BLaER1 (cell line): ENCODE results near the gene ACER1.

Experiments
- H3K27ac ChIP-seq: shearing (Covaris generic); formaldehyde crosslinking; 2 replicates; pipeline ENCODE4 v1.8.1; 2022
- H3K27me3 ChIP-seq: shearing (Covaris generic); formaldehyde crosslinking; 2 replicates; pipeline ENCODE4 v1.8.1; 2022
- H3K36me3 ChIP-seq: shearing (Covaris generic); formaldehyde crosslinking; 2 replicates; pipeline ENCODE4 v1.8.1; 2022
- H3K4me1 ChIP-seq: shearing (Covaris generic); formaldehyde crosslinking; 2 replicates; pipeline ENCODE4 v1.8.1; 2022
- H3K4me2 ChIP-seq: shearing (Covaris generic); formaldehyde crosslinking; 2 replicates; pipeline ENCODE4 v1.8.1; 2022
- H3K4me3 ChIP-seq: shearing (Covaris generic); formaldehyde crosslinking; 2 replicates; pipeline ENCODE4 v1.8.1; 2022
- H3K9ac ChIP-seq: shearing (Covaris generic); formaldehyde crosslinking; 2 replicates; pipeline ENCODE4 v1.8.1; 2022
- H3K9me3 ChIP-seq: shearing (Covaris generic); formaldehyde crosslinking; 2 replicates; pipeline ENCODE4 v1.8.1; 2022
- H4K20me1 ChIP-seq: shearing (Covaris generic); formaldehyde crosslinking; 2 replicates; pipeline ENCODE4 v1.8.1; 2022
- Cebpa-rat ChIP-seq: shearing (Covaris generic); IDR thresholded peaks from 2 replicates; pipeline ENCODE4 v1.8.1; 2022

ACER1 gene

DNA sequence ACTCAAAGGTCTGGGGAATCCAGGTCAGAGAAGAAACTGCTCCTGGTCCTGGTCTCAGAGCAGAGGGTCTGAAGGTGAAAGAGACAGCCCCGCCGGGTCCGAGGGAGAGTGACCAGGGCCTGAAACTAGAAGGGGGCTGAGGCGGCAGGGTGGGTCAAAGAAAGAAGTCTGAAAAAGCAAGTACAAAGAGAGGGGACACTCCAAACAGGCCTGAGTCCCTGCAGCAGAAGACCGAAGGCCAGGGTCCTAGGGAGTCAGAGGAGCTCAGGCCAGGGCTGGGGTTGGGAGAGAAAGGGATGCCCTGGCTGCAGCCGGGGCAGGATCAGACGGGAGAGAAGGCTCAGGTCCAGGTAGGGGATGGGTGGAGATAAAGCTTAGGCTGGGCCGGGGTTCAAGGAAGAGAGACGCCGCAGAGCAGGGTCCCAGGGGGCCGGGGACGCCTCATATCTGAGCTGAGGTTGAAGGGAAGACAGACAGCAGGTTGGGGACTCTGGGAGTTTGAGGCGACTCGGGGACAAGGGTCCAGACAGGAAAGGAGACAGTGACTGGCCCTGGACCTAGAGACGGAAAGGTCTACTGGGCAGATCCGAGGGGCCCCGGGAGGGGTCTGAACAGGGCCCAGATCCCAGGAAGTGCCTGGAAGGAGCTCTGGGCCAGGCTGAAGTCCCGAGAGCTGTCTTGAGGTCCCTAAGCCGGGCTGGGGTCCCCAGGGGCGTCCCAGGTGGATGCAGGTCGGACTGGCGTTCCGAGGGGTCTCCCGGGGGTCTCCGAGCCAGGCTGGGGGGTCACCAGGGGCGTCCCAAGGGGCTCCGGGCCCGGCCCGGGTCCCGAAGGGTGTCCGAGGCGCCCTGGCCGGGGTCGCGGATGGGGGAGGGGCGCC lies 54.4 kb downstream of the ACER1 start:
- peaks cover 42% of the 10 kb centered on the region for H3K36me3 ChIP-seq
- H3K4me2 ChIP-seq = peak overlapping the region; percentile 96
- peaks cover 51% of the 10 kb centered on the region for H3K4me1 ChIP-seq
- peak overlapping the region; percentile 94 for H3K9ac ChIP-seq
- H3K27me3 ChIP-seq = no peaks in the 10 kb centered on the region
- peak overlapping the region; percentile 93 for H3K27ac ChIP-seq
- H4K20me1 ChIP-seq = peaks cover 54% of the 10 kb centered on the region
- TF ChIP-seq Cebpa-rat = no peak
- H3K9me3 ChIP-seq = peaks cover 18% of the 10 kb centered on the region
- peak overlapping the region; percentile 97 for H3K4me3 ChIP-seq

DNA sequence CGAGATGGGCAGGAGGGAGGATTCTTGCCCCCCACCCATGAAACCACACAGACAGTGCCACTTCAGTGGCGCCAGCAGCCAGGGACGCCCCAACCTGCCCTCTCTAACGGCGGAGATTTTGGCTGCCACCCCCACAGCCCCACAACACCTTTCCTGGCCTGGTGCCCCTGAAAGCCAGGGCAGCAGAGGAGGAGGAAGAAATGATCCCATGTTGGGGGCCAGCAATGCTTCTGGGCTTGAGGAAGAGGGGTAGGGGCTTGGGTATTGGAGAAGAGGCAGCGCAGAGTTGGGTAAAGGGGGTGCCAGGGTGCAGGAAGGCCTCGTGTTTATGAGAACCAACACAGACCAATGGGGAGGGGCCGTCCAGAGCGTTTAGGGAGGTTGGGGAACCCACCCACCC lies 55.4 kb downstream of the ACER1 start:
- Histone ChIP-seq H3K27ac (peak overlapping the region; percentile 93; the same call in 1 of the 2 replicates), H3K9me3 (peaks cover 12% of the 10 kb centered on the region), H3K36me3 (peaks cover 51% of the 10 kb centered on the region), H3K4me1 (peaks cover 60% of the 10 kb centered on the region), H4K20me1 (peaks cover 63% of the 10 kb centered on the region), H3K4me3 (peak overlapping the region; percentile 97), H3K9ac (peak overlapping the region; percentile 94), H3K27me3 (no peaks in the 10 kb centered on the region), H3K4me2 (peak overlapping the region; percentile 96)
- no peak for TF ChIP-seq Cebpa-rat

DNA sequence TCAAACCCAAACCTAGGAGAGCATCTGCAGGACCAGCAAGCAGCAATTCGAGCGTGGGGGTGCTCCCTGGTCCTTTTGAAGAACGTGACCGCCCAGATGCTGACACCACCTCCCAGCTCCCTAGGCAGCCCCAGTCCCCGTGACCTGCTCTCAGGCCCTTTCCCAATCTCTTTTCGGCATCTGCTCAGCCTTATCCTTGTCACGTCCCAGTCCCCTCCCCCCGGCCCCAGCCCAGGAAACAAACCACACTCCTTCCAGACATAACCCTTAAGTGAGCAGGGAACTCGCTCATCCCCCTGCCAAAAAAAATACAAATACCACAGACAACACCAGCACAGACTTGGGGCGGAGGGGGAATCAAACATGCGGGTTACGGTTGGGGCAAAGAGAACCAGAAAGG lies 57.0 kb downstream of the ACER1 start:
- Histone ChIP-seq H3K27me3 (no peaks in the 10 kb centered on the region), H3K9ac (peak overlapping the region; percentile 41; the same call in 1 of the 2 replicates), H3K4me1 (peaks cover 76% of the 10 kb centered on the region), H3K9me3 (peaks cover 4% of the 10 kb centered on the region; the same call in 1 of the 2 replicates), H4K20me1 (peaks cover 79% of the 10 kb centered on the region), H3K27ac (no peak overlapping the region), H3K4me2 (peak overlapping the region; percentile 96), H3K36me3 (peaks cover 64% of the 10 kb centered on the region), H3K4me3 (no peak overlapping the region)
- TF ChIP-seq Cebpa-rat = no peak

DNA sequence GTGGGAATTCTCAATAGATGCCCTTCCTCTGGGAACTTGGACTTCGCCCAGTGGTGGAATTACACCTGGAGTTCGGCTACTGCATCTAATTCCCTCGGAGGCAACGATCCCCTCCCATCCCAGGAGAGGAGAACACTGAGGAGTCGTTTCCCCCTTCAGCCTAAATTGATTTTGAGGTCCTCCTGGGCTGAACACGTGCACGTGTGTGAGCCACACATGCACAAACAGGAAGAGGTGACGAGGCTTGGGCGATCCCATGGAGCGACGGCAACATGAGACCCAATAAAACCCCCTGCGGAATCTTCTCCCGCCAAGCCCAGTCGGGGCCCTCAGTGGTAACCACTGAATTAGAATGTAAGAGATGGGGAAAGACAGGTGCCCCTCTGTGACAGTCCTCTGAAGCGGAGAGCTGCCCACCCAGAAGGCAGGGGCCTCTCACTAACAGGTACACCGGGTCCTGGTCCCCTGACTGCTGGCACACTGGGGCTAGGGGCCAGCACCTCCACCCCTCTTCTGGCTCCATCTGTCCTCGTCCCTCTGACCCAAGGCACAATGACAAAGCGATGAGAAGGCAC lies 58.2 kb downstream of the ACER1 start:
- Histone ChIP-seq H3K27ac (no peak overlapping the region), H3K9ac (0 out of 2 replicates have a peak overlapping the region, but pooled peaks have one; percentile 19), H3K4me1 (peaks cover 79% of the 10 kb centered on the region), H3K4me2 (peak overlapping the region; percentile 96), H4K20me1 (peaks cover 91% of the 10 kb centered on the region), H3K36me3 (peaks cover 76% of the 10 kb centered on the region), H3K9me3 (no peaks in the 10 kb centered on the region; the same call in 1 of the 2 replicates), H3K4me3 (no peak overlapping the region), H3K27me3 (no peaks in the 10 kb centered on the region)
- no peak for TF ChIP-seq Cebpa-rat

DNA sequence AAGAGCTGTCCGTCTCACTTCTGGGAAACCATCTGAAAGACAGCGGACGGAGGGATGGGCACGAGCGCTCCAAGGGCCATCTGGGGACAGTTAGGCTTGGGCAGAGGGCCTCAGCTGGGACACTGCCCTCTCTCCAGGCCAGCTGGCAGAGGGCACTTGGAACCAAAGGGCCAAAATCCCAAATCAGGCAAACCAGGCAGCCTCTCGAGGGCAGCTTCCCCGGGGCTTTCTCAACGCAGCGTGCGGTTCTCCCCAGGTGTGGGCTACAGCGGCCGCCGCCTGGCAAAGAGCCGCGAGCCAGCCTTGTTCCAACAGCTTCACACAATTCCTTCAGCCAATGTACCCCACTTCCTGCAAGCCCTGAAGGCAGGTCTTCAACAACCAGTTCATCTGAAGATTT lies 58.7 kb downstream of the ACER1 start:
- H3K4me1 ChIP-seq = peaks cover 79% of the 10 kb centered on the region
- H3K9me3 ChIP-seq = no peaks in the 10 kb centered on the region
- H3K4me3 ChIP-seq = no peak overlapping the region
- H3K27me3 ChIP-seq = no peaks in the 10 kb centered on the region
- H3K4me2 ChIP-seq = peak overlapping the region; percentile 96
- TF ChIP-seq Cebpa-rat = no peak
- peak overlapping the region; percentile 32; the same call in 1 of the 2 replicates for H3K27ac ChIP-seq
- H3K36me3 ChIP-seq = peaks cover 81% of the 10 kb centered on the region
- peaks cover 96% of the 10 kb centered on the region for H4K20me1 ChIP-seq
- H3K9ac ChIP-seq = no peak overlapping the region

DNA sequence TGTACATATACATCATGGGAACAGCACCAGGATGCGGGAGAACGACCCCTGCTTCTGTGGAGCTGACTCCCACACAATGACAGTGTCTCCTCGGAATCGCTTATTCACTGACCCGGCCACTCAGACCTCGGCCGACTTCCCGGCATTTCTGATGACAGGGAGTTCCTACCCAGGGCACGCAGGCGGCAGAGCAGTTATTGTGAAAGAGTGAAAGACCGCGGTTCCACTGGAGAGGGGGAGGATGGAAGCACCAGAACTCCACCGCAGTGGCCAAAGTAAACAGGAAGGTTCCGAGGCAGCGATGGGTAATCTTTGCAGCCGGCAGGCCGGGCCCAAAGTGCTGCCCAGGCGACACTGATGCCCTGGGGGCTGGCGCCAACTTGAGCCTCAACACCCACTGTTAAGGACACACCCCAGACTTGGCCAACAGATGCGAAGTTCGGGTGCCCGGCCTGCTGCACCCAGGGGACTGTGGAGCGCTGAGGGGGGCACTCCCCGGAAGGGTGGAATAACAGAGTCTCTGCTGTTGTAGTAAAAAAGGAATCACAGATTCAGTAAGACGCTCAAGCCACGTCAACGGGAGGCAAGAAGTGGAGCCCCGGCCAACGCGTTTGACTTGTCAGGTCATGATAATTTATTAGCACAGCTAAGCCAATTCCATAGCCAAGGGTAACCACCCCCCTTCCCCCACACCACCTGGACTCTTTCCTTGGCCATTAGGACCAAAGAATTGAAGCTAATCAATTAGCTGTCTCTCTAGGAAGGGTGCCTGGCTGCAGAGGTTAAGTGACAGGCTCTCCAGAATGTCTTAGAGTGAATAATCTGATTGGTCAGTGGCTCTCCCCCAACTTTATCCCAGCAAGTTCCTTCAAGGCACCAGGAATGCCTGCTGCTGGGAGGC lies 59.5 kb downstream of the ACER1 start:
- Histone ChIP-seq H4K20me1 (peaks cover 100% of the 10 kb centered on the region), H3K4me1 (peaks cover 78% of the 10 kb centered on the region), H3K27me3 (no peaks in the 10 kb centered on the region), H3K4me3 (no peak overlapping the region), H3K4me2 (peak overlapping the region; percentile 96; the same call in 1 of the 2 replicates), H3K36me3 (peaks cover 89% of the 10 kb centered on the region), H3K9ac (no peak overlapping the region), H3K9me3 (no peaks in the 10 kb centered on the region), H3K27ac (peak overlapping the region; percentile 32; the same call in 1 of the 2 replicates)
- no peak for TF ChIP-seq Cebpa-rat

DNA sequence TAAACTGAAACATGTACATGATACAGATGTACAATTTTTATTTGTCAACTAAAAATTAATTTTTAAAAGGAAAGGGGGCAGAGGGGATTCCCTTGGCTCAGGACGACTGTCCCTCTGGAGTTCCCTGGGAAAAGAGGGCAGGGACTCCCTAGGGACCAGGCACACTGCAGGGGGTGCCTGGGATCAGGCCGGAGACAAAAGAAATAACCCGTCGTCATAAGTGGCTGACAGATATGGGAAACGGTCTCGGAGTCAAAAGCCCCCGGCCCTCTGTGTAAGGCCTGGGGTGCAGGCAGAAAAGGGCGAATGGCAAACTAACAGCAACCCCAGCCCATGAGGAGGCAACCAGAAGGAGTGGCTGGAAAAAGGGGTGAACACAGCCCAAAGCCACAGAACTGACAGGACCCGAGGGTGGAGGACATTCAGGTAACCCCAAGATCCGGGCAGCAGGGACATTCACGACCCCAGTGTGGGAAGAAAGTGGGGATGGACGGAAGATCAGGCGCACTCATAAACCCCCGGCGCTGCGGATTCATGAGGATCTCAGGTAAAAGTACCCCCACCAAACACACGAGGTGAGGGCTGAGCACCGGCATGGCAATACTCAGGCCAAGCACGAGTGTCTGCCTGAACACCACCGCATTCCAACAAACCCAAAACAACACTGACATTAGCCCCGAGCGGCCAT lies 60.4 kb downstream of the ACER1 start:
- 0 out of 2 replicates have a peak overlapping the region, but pooled peaks have one; percentile 15 for H3K9ac ChIP-seq
- H3K36me3 ChIP-seq = peaks cover 96% of the 10 kb centered on the region
- no peak overlapping the region for H3K4me3 ChIP-seq
- 0 out of 2 replicates have a peak overlapping the region, but pooled peaks have one; percentile 18 for H3K27ac ChIP-seq
- no peak for TF ChIP-seq Cebpa-rat
- H3K9me3 ChIP-seq = no peaks in the 10 kb centered on the region
- H3K4me2 ChIP-seq = no peak overlapping the region
- H4K20me1 ChIP-seq = peaks cover 100% of the 10 kb centered on the region
- H3K4me1 ChIP-seq = peaks cover 69% of the 10 kb centered on the region
- H3K27me3 ChIP-seq = no peaks in the 10 kb centered on the region

DNA sequence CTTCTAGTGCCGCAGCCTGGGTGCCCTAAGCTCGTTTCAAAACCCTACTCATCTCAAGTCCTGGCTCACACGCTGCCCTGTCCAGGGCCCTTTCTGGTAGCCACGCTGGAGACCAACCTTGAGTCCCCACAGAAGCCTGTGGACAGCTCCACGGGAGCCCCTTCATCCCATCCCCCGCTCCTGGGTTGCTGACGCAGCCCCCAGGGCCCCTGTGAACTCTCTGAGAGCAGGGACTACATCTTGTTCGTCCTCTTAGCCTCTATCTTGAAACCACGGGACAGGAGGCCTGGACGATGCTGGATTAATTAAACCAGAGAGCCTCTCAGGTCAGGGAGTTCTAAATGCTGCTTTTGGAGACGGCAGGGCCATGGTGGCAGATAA lies 61.0 kb downstream of the ACER1 start:
- H4K20me1 ChIP-seq = peaks cover 100% of the 10 kb centered on the region
- peaks cover 63% of the 10 kb centered on the region for H3K4me1 ChIP-seq
- 0 out of 2 replicates have a peak overlapping the region, but pooled peaks have one; percentile 15 for H3K9ac ChIP-seq
- peak overlapping the region; percentile 30; the same call in 1 of the 2 replicates for H3K27ac ChIP-seq
- H3K9me3 ChIP-seq = no peaks in the 10 kb centered on the region
- H3K4me2 ChIP-seq = peak overlapping the region; percentile 5; the same call in 1 of the 2 replicates
- H3K36me3 ChIP-seq = peaks cover 96% of the 10 kb centered on the region
- no peak for TF ChIP-seq Cebpa-rat
- H3K27me3 ChIP-seq = no peaks in the 10 kb centered on the region
- H3K4me3 ChIP-seq = no peak overlapping the region
